Suprapubic skin (tissue), 4 donors: ENCODE results near the gene LCNL1.

ENCODE experiments used
- POLR2A ChIP-seq, 2 donors: fragments of 450-650 bp; IDR thresholded peaks; one replicate each; pipeline ENCODE4 v1.6.1; 2017; ENCODE audit warnings: antibody characterized with exemption in 2 of 2, mild to moderate bottlenecking in 2 of 2, moderate library complexity in 2 of 2
- POLR2AphosphoS5 ChIP-seq, 3 donors: sonication (generic); formaldehyde crosslinking; IDR thresholded peaks; one replicate each; pipeline ENCODE4 v1.6.1; 2017; ENCODE audit warnings: antibody characterized with exemption in 3 of 3
- TF ChIP-seq, protein P1 (sequence below), 2 donors: fragments of 200-600 bp in 1 of 2; fragments of 450-650 bp in 1 of 2; sonication (generic) in 1 of 2; IDR thresholded peaks; one replicate each; pipeline ENCODE4 v1.5.1; 2016 to 2019; ENCODE audit warnings: antibody characterized with exemption in 2 of 2, mild to moderate bottlenecking in 1 of 2, moderate library complexity in 1 of 2

DNA sequence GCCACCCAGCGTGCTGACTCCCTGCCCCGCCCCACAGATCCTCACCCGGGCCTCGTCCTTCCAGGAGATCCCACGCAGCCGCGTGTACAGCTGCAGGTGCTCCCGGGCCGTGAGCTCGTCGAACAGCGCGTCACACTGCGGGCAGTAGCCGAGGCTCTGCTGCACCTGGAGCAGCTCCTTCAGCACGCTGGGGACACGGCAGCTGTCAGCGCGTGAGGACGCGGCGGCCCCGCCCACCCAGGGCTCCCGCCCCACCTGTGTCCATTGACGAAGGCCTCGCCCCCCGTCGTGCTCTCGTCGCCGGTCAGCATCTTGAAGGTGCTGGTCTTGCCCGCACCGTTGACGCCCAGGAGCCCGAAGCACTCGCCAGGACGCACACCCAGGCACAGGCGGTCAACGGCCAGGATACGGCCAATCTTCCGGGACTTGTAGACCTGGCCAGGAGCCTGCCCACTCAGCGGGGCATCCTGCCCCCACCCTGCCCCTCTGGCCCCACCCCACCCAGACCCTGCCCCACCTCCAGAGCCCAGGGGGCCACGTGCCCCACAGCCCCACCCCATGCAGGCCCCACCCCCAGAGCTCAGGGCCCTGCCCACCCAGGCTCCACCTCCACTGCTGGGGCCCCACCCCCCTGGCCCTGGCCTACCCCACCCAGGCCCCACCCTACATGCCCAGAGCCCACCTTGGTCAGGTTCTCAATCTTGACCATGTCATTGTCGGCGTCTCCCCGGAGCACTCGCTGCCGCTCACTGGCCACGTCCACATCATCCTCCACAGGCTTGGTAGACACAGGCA, 27.3 kb downstream of the LCNL1 start:
- TF ChIP-seq POLR2AphosphoS5 (IDR thresholded peaks at IDR 0.05): no peak
- TF ChIP-seq, protein P1, sequence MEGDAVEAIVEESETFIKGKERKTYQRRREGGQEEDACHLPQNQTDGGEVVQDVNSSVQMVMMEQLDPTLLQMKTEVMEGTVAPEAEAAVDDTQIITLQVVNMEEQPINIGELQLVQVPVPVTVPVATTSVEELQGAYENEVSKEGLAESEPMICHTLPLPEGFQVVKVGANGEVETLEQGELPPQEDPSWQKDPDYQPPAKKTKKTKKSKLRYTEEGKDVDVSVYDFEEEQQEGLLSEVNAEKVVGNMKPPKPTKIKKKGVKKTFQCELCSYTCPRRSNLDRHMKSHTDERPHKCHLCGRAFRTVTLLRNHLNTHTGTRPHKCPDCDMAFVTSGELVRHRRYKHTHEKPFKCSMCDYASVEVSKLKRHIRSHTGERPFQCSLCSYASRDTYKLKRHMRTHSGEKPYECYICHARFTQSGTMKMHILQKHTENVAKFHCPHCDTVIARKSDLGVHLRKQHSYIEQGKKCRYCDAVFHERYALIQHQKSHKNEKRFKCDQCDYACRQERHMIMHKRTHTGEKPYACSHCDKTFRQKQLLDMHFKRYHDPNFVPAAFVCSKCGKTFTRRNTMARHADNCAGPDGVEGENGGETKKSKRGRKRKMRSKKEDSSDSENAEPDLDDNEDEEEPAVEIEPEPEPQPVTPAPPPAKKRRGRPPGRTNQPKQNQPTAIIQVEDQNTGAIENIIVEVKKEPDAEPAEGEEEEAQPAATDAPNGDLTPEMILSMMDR (IDR thresholded peaks at IDR 0.05): no peak
- TF ChIP-seq POLR2A (IDR thresholded peaks at IDR 0.05): no peak
